Activated T-helper 17 cell treated with anti-CD3 and anti-CD28 coated beads, Interleukin-2, amount 50 U/mL, for 72 hours (primary cell): Measurements from ENCODE around the gene FASN. TPM values are rescaled to one million over a fixed set of nuclear protein-coding genes. Genes with fewer than 3 reads are reported as not detected.
"Not testable (repeated sequence)": the region's sequence is repeated elsewhere in the genome, so short reads cannot be mapped to it uniquely, and the experiment has no call there.

Experiments used
- ATAC-seq: fragments of 150-1000 bp; cut with Tn5 transposase; replicated peaks from 2 replicates; pipeline ENCODE4 v1.10.0; 2021; ENCODE audit warnings: mild to moderate bottlenecking, moderate library complexity
- H3K27ac Mint-ChIP-seq: one replicate; pipeline ENCODE4 v1.8.0; 2022; ENCODE audit warnings: mixed read lengths
- H3K27me3 Mint-ChIP-seq: one replicate; pipeline ENCODE4 v1.8.0; 2022; ENCODE audit warnings: mixed read lengths
- H3K36me3 Mint-ChIP-seq: one replicate; pipeline ENCODE4 v1.8.0; 2022; ENCODE audit warnings: low read depth, mild to moderate bottlenecking, mixed read lengths
- H3K4me1 Mint-ChIP-seq: one replicate; pipeline ENCODE4 v1.8.0; 2022; ENCODE audit warnings: mixed read lengths
- H3K4me3 Mint-ChIP-seq: one replicate; pipeline ENCODE4 v1.8.0; 2022; ENCODE audit warnings: mild to moderate bottlenecking, mixed read lengths
- H3K9me3 Mint-ChIP-seq: one replicate; pipeline ENCODE4 v1.8.0; 2022; ENCODE audit warnings: mixed read lengths
- total RNA-seq, 2 donors: library from RNA; stranded (reverse); gene quantifications; one replicate each; pipeline ENCODE4 v1.2.3, GENCODE V29; 2022

FASN gene
- total RNA-seq, 2 donors from 2014 or later: 109 to 242 TPM

DNA sequence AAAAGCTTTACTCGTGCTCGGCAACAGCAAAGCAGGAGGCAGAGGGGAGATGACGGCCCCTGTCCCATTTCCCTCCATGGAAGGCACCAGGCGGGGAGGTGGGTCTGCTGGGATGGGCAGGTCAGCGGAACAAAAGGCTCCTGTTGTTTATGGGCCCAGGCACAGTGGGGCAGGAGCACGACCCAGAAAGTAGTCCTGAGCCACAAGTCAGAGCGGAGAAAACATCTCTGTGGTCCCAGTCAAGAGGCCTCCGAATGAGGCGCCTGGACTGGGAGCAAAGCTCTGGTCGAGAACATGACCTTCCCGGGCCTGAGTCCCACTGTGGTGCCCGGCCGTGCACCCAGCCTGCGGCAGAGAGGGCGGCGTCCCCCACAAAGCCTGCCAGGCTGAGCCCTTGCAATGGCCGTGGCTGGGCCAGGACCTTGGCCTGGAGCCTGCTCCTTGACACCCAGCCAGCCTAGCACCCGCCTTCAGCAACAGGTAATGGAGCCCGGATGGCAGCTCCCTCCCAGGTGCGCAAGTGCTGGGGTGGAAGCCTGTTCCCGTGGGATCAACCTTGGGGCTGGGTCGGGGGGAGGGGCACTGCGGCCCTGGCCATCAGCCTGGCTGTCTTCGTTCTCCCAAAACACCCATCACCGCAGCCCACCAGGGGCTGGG is 50.0 kb downstream of the FASN start:
- Mint-ChIP-seq H3K4me1 (no peaks in the 10 kb centered on the region), H3K27me3 (no peaks in the 10 kb centered on the region), H3K36me3 (peaks cover 11% of the 10 kb centered on the region), H3K4me3 (no peak overlapping the region), H3K9me3 (no peaks in the 10 kb centered on the region), H3K27ac (no peak overlapping the region)
- no peak for ATAC-seq

DNA sequence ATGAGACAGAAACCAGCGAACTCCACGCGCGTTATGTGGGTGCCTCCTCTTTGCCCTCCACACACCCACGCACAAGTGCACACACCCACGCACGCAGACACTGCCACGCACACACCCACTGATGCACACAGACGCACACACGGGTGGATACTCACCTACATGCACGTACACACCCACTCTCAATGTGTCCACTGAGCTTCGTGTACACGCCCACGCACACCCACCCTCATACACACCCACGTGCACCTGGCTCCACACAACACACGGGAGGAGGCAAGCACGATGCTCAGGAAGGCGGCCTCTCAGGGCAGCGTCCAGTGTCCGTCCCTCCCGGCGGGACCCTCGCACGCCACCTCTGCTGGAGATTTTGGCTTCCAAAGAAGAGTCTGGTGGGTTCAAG is 50.7 kb downstream of the FASN start:
- Mint-ChIP-seq H3K36me3 (peaks cover 11% of the 10 kb centered on the region), H3K9me3 (no peaks in the 10 kb centered on the region), H3K27ac (no peak overlapping the region), H3K27me3 (no peaks in the 10 kb centered on the region), H3K4me1 (no peaks in the 10 kb centered on the region), H3K4me3 (no peak overlapping the region)
- ATAC-seq: no peak

DNA sequence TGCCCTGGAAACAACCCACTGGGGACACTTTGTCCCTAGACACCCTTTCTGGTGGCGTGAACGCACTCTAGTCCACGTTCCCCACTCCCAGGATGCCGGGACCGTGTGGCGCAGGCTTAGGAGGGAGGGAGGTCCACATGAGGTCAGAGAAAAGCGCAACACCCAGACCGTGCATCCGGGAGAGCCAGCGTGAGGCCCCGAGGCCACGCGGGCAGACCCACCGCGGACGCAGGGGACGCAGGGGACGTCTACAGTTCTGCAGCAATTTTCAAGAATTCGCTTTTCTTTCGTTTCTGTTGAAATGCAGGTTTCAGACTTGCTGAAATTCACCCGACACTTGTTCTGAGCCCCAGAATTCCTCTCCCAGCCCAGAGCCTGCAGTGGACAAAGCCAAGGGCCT is 51.1 kb downstream of the FASN start:
- Mint-ChIP-seq H3K36me3 (peaks cover 11% of the 10 kb centered on the region), H3K9me3 (no peaks in the 10 kb centered on the region), H3K4me3 (no peak overlapping the region), H3K27me3 (no peaks in the 10 kb centered on the region), H3K4me1 (no peaks in the 10 kb centered on the region), H3K27ac (no peak overlapping the region)
- ATAC-seq: no peak

DNA sequence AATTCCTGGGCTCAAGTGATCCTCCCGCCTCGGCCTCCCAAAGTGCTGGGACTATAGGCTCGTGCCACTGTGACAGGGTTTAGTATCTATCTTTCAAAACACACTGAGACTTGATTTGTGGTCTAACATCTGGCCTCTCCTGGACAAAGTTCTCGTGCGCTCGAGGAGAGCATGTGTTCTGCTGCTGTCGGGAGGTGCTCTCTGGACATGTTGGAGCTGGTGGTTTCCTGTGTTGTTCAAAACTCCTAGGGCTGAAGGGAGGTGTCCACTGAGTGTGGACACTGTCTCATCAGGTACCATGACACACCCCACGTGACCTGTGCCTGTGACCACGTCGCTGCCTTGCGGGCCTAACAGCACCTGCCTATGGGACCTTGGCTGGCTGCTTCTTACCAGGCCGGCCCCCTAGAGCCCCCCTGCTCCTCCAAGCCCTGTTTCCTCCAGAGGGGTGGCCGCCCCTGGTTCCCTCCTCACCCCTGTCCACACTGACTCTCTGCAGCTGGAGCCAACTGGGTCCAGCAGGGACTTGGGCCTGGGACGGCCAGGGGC is 52.0 kb downstream of the FASN start:
- no peaks in the 10 kb centered on the region for H3K27me3 Mint-ChIP-seq
- H3K4me3 Mint-ChIP-seq: no peak overlapping the region
- H3K27ac Mint-ChIP-seq: no peak overlapping the region
- H3K9me3 Mint-ChIP-seq: no peaks in the 10 kb centered on the region
- ATAC-seq: no peak
- H3K4me1 Mint-ChIP-seq: no peaks in the 10 kb centered on the region
- peaks cover 11% of the 10 kb centered on the region for H3K36me3 Mint-ChIP-seq

DNA sequence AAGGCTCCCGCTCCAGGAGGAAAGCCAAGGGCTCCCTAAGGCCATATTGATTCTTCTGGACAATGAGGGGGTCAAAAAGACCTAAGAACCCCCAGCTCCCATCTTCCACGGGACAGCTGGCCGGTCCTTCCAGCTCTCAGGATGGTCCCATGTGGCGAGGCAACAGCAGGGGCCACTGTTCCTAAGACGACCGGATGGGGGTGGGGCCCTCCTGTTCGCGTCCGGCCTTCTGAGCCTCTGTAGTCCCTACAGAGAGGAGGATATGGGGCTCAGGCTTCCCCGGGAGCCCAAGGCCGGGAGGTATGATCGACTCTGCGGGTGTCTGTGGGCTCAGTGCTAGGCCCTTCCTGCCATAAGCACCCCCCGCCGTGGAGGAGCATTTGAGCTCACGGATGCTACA is 54.5 kb downstream of the FASN start:
- H3K27me3 Mint-ChIP-seq: no peaks in the 10 kb centered on the region
- ATAC-seq: no peak
- H3K4me3 Mint-ChIP-seq: no peak overlapping the region
- no peak overlapping the region for H3K27ac Mint-ChIP-seq
- peaks cover 5% of the 10 kb centered on the region for H3K4me1 Mint-ChIP-seq
- H3K9me3 Mint-ChIP-seq: no peaks in the 10 kb centered on the region
- peaks cover 6% of the 10 kb centered on the region for H3K36me3 Mint-ChIP-seq

DNA sequence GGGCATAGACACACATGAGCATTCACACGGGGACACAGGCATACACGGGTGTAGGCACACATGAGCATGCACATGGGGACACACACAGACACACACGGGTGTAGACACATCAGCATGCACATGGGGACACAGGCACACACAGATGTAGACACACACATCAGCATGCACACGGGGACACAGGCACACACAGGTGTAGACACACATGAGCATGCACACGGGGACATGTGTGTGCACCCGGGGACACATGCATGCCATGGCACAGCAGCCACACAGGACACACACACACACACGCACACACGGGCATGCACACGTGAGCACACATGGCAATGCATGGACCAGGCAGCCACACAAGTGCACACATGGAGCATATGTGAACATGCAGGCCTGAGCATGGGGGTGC is 55.4 kb downstream of the FASN start:
- Mint-ChIP-seq H3K4me1 (peaks cover 9% of the 10 kb centered on the region), H3K27ac (no peak overlapping the region), H3K27me3 (no peaks in the 10 kb centered on the region), H3K4me3 (no peak overlapping the region), H3K36me3 (peaks cover 4% of the 10 kb centered on the region), H3K9me3 (no peaks in the 10 kb centered on the region)
- no peak for ATAC-seq

DNA sequence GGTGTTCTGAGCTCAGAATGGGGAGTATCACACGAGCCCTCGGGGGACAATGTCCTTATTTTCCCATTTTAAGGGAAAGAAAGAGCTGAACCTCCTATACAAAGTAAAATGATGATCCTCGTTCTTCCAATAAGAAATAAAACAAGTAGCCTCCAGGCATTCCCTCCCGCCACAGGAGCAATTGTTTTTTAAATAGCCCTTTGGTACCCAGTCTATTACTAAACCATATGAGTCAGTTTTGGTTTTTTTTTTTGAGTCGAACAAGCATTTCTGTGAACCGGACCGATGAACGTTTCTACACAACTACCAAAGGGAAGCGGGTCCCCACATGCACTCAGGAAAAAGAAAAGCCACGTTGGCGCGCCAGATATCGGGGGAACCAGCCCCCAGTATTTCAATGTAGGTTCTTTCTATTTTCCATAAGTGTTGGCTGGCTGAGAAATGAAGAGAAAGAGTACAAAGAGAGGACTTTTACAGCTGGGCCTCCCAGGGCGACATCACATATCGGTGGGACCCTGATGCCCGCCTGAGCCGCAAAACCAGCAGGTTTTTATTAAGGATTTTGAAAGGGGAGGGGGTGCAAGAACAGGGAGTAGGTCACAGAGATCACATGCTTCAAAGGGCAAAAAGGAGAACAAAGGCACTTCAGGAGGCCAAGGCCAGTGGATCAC is 56.8 kb downstream of the FASN start:
- Mint-ChIP-seq H3K4me1 (peaks cover 11% of the 10 kb centered on the region), H3K4me3 (no peak overlapping the region), H3K27me3 (no peaks in the 10 kb centered on the region), H3K9me3 (no peaks in the 10 kb centered on the region), H3K36me3 (no peaks in the 10 kb centered on the region), H3K27ac (no peak overlapping the region)
- ATAC-seq: no peak

DNA sequence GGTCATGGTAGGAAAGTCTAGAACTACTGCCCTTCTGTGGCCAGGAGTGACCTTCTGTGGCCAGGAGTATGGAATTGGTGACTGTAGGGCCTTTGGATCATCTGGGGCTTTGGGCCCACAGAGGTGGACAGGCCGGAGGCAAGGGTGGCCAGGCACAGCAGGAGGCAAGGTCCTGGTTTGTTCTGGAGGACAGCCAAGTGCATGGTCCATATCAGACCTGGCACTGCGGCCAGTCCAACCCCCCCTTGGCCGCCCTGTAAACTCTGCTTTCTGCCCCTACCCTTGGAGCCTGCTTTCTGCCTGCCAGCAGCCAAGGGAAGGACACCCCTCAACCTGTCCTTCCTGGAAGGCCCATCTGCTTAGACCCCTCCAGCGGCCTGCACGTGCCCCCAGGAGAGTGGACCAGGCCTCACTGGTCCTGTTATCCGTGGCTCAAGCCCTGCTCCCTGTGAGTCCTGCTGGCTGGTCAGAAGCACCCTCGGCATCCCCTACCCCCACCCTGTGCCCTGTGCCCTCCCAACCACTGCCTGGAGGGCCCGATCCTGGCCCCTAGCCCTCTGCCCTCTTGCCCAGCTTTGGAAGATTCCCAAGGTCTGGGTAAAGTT is 58.2 kb downstream of the FASN start:
- no peak overlapping the region for H3K27ac Mint-ChIP-seq
- H3K27me3 Mint-ChIP-seq: no peaks in the 10 kb centered on the region
- H3K4me1 Mint-ChIP-seq: peaks cover 15% of the 10 kb centered on the region
- no peaks in the 10 kb centered on the region for H3K36me3 Mint-ChIP-seq
- no peak for ATAC-seq
- no peaks in the 10 kb centered on the region for H3K9me3 Mint-ChIP-seq
- no peak overlapping the region for H3K4me3 Mint-ChIP-seq

DNA sequence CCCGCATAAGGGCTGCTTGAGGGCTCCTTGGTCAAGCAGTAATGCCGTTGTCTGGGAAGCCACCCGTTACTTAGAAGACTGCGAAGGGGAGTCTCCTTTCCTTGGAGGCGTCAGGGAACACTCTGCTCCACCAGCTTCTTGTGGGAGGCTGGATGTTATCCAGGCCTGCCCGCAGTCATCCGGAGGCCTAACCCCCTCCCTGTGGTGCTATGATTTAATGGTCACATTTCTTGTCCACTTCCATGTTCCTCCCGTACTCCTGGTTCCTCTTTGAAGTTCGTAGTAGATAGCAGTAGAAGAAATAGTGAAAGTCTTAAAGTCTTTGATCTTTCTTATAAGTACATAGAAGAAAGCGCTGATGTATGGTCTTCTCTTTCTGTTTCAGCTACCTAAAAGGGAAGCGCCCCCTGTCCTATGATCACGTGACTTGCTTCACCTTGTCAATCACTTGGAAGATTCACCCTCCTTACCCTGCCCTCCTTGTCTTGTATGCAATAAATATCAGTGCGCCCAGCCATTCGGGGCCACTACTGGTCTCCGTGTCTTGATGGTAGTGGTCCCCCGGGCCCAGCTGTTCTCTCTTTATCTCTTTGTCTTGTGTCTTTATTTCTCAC is 59.1 kb downstream of the FASN start:
- H3K4me3 Mint-ChIP-seq: peak overlapping the region; percentile 40
- not testable (repeated sequence) for H3K36me3 Mint-ChIP-seq, H3K27ac Mint-ChIP-seq, H3K27me3 Mint-ChIP-seq, H3K9me3 Mint-ChIP-seq, ATAC-seq
- peaks cover 15% of the 10 kb centered on the region for H3K4me1 Mint-ChIP-seq

DNA sequence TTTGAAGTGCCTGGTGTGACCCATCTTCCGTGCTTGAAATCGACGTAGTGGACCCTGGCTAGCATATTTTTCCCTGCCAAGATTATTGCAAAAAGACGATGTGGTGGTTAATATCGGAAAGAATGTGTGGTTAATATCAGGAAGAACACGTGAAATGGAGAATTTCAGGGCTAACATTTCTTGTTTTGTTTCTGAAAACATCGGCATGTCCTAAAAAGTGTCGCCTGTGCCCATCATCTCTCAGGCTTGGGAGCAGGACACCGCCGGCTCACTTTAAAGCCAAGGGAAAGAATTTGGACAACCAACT is 60.2 kb downstream of the FASN start:
- H3K27me3 Mint-ChIP-seq: no peaks in the 10 kb centered on the region
- H3K4me1 Mint-ChIP-seq: peaks cover 15% of the 10 kb centered on the region
- no peaks in the 10 kb centered on the region for H3K36me3 Mint-ChIP-seq
- H3K9me3 Mint-ChIP-seq: no peaks in the 10 kb centered on the region
- no peak for ATAC-seq
- H3K4me3 Mint-ChIP-seq: peak overlapping the region; percentile 87
- peak overlapping the region; percentile 64 for H3K27ac Mint-ChIP-seq

DNA sequence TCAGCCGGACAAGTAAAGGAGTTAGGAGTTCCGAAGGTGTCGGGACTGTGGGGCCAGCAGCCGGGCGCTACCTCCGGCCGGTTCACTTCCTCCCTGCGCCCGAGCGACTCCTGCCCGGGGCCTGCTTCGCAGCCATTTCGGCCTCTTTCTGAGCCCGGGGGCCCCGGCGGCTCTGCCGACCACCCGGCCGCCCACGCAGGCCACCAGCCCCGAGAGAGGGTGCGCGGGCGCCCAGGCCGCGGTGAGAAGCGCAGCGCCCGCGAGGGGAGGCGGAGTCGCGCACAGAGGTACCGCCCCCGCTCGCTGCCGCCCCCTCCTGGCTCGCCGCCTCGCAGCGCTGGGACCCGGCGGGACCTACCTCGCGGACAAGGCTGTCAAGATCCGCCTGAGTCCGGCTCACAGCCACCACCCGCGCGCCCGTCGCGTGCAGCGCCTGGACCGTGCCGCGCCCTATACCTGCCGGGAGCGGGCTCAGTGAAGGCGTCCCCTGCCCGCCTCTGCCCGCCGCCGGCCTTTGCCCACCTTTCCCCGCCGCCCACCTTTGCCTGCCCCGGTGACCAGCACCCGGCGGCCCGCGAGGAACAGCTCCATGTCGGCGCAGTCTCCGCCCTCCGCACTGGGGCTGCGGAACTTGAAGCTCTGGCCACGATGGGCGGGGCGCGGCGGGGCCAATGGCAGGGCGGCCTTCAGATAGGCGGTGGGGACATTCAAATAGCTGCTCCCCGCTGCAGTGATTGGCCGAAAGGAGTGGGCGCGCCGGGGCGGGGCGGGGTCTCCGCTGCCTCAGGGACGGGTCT is 60.7 kb downstream of the FASN start, which contains the start of gene DCXR:
DCXR (minus strand) TSS at position 606 of the 797 bp plus-strand sequence; CDS start at position 591, 15 bp downstream.
- Mint-ChIP-seq H3K36me3 (no peaks in the 10 kb centered on the region), H3K4me3 (peak within 1 kb of the TSS; percentile 87), H3K27me3 (no peaks in the 10 kb centered on the region), H3K27ac (peak within 1 kb of the TSS; percentile 64), H3K4me1 (peaks cover 15% of the 10 kb centered on the region), H3K9me3 (no peaks in the 10 kb centered on the region)
- peak; percentile 98 for ATAC-seq

DNA sequence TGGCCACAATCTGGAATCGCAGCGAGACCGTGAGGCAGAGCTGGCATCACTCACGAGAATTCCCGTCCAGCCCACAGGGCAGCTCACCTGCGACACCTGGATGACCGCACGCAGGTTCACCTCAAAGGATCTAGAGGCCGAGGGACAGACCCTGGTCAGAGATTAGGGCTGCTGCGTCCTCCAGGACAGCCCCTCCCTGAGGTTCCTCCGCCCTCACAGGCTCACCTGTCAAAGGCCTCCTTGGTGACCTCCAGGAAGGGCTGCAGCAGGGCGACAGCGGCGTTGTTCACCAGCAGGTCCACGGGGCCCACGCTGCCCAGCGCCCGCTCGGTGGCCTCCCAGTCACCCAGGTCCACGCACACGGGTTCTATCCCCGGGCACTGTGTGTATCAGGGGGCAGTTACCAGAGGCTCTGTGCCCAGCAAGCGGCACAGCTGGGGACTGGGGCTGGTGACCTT is 61.4 kb downstream of the FASN start:
- Mint-ChIP-seq H3K9me3 (no peaks in the 10 kb centered on the region), H3K4me1 (peaks cover 15% of the 10 kb centered on the region)

DNA sequence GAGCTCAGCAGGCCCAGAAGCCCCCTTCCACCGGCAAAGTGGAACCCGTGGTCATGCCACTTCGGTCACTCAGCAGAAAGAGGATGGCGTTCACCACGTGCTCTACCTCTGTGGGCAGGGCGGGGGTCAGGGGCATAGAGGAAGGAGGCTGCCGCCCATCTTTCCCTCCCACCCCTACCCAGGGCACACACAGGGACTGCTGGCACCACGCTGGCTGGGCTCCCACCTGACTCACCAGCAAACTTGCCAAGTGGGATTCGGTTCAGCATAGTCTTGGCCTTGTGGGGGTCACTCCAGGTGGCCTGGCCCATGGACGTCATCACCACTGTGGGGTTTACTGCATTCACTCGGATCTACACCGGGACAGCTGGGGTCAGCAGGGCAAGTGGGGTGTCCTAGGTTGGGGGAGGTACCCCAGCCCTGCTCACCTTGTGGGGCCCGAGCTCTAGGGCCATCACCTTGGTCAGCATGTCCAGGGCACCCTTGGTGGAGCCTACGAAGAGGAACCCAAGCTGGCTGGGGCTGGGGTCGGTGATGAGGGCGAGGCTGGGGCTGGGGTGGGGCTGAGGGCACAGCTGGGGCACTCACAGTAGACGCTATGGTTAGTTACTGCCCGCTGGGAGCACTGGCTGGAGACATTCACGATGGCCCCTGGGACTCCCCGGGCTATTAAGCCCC is 61.9 kb downstream of the FASN start:
- H3K9me3 Mint-ChIP-seq: no peaks in the 10 kb centered on the region
- no peak for ATAC-seq
- H3K27me3 Mint-ChIP-seq: no peaks in the 10 kb centered on the region
- peaks cover 15% of the 10 kb centered on the region for H3K4me1 Mint-ChIP-seq
- H3K27ac Mint-ChIP-seq: no peak overlapping the region
- H3K36me3 Mint-ChIP-seq: no peaks in the 10 kb centered on the region
- H3K4me3 Mint-ChIP-seq: peak overlapping the region; percentile 87

More for the DNA sequence above, 61.4 kb downstream of the FASN start:
- Mint-ChIP-seq H3K36me3 (no peaks in the 10 kb centered on the region), H3K27ac (no peak overlapping the region), H3K27me3 (no peaks in the 10 kb centered on the region), H3K4me3 (peak overlapping the region; percentile 87)
- ATAC-seq: no peak
